Activated effector memory CD4-positive, alpha-beta T cell treated with anti-CD3 and anti-CD28 coated beads, Interleukin-2, amount 50 U/mL, for 16 hours (primary cell): ENCODE results near the gene SPOCK3.
"Not testable (repeated sequence)": the region's sequence is repeated elsewhere in the genome, so short reads cannot be mapped to it uniquely, and the experiment has no call there.

Experiments
- DNase-seq: peaks from one replicate; pipeline ENCODE4 v3.0.0-alpha.2; 2020

Gene SPOCK3

DNA sequence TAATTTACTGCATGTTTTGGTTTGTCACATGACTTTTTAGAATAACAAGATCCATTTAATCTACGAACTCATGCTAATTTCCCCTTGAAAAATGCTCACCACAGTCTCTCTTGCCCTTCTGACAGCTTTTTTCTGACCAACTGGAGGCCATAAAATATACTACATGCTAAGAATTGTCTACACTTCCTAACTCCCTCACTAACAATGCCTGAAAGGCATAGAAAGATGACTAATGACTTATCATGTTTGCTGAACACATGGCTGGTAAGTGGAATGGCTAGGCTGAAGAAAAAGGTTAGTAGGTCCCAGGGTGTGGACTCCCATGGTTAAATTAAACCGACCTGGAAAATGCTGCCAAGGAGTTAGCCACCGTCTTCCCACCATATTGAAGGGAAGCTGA lies 309.9 kb downstream of the SPOCK3 start:
- DNase-seq: no peak

DNA sequence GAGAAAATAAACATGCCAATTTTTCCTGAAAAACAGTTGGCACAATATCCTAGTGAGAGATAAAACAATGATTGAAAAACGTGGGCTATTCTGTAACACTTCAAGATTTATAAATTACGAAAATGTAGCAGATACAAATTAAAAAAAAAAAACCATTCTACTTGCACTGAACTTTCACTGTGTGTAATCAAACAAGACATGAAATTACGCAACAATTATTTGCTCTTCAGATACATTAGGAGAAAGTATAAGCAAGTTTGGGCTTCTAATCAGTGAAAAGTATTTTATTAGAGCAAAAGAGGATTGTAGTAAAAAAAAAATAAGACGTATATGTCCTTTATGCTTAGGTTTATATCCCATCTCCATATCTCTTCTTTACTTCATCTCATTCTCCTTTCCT lies 320.4 kb downstream of the SPOCK3 start:
- DNase-seq: no peak

DNA sequence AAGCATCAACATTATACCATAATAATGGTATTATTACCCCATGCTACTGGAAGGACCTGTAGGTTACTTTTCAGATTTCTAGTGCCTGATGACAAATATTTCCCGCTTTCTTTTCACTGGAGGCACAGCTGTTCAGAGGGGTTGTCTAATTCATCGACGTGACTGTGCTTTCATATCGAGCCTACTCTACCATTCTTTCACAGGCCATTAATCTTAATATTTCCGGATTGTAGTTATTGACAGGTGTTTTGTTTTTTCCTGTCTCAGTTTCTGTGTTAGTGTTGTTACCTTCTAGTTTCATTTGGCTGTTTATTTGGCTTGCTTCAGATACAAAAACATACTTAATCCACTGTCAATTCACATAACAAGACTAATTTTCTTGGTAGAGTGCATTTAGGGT lies 330.9 kb downstream of the SPOCK3 start:
- DNase-seq: no peak

DNA sequence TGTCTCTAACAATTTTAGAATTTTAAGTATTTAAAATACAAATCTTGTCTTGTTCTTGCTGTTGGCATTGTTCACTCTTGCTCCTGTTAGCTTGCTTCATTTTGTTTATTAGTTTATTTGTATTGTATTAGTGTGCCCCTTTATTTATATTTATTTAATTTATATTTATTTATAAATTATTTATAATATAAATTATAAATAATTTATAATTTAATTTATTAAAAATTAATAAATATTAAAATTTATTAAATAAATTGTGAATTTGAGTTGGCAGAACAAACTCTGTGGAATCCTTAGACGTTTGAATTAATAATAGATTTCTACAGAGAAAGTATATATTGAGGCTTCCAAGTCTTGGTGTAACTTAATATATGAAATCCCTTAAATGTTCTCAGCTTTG lies 331.4 kb downstream of the SPOCK3 start:
- DNase-seq: no peak

GRCh38 chr4:166896254-166896653 lies 338.0 kb downstream of the SPOCK3 start:
- no peak for DNase-seq

DNA sequence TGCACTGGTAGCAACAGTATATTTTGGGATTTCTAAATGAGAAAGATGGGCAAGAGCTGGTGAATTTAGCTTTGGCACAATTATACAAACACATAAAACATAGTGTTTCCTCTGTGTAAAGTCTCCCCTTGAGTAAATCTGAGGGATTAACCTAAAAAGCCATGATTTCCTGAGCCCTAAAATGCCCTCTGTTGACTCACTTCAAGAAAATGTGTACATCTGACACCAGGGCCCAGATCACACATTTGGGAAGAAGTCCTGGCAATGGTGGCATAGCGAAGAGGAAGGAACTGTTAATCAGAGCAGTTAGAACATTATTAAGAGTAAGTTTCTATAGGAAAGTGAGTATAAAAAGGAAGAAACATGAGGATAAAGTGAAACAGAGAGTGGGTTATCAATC lies 338.5 kb downstream of the SPOCK3 start:
- DNase-seq: no peak

GRCh38 chr4:166887457-166887856 lies 346.8 kb downstream of the SPOCK3 start:
- DNase-seq: no peak

- no peak for DNase-seq
These were observed 347.6 kb downstream of the SPOCK3 start for GRCh38 chr4:166886718-166887117.

DNA sequence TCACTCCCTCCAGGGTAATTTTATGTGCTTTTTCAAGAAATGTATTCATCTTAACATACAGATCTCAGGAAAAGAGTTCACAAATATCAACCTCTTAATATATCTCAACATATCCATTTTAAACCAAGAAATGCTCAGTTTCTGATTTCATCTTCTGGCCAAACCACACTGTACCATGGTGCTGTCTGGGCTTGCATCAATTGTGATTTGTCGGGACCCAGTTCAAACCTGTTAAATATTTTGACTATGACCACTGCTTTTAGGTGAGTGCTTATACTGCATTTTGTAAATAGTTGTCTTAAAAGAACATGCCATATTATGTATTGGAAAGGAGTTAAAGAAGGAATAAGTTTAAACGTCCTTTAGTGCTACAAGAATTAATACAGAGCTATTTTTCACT lies 352.1 kb downstream of the SPOCK3 start:
- DNase-seq: no peak

DNA sequence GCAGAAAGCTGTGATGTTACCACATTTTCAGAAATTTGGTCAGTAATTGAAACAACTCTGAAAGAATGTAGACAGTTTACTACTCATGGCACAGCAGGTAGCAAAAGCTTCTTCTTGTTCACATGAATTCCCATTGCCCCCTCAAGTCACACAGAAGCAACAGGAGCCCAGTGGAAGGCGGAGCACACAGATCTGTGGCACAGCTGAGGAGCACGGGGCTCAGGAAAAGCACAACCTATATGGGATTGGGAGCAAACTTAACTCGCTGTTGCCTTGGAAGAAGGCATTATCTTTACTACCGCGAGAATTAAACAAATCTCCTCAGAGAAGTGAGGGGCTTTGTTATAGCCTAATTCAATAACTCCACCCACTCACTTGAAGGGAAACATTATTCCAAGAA lies 358.5 kb downstream of the SPOCK3 start:
- no peak for DNase-seq

- no peak for DNase-seq
These were observed 372.3 kb downstream of the SPOCK3 start for GRCh38 chr4:166862032-166862431.

DNA sequence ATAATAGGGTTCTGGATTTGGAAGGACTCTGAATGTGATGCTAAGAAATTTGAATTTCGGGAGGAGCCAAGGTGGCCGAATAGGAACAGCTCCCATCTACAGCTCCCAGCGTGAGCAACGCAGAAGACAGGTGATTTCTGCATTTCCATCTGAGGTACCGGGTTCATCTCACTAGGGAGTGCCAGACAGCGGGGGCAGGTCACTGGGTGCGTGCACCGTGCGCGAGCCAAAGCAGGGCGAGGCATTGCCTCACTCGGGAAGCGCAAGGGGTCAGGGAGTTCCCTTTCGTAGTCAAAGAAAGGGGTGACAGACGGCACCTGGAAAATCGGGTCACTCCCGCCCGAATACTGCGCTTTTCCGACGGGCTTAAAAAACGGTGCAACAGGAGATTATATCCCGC lies 383.9 kb downstream of the SPOCK3 start:
- not testable (repeated sequence) for DNase-seq

GRCh38 chr4:166846939-166847338 lies 387.4 kb downstream of the SPOCK3 start:
- DNase-seq: no peak

DNA sequence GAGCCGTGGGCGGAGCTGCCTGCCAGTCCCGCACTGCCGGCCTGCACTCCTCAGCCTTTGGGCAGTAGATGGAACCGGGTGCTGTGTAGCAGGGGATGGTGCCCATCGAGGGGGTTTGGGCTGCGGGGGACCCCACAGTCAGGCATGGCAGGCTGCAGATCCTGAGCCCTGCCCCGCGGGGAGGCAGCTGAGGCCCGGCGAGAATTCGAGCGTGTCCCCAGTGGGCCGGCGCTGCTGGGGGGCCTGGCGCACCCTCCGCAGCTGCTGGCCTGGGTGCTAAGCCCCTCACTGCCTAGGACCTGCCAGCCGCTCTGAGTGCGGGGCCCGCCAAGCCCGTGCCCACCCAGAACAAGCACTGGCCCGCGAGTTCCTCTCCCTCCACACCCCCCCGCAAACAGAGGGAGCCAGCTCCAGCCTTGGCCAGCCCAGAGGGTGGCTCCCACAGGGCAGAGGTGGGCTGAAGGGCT lies 391.5 kb downstream of the SPOCK3 start:
- DNase-seq: no peak

GRCh38 chr4:166839615-166840251 lies 394.6 kb downstream of the SPOCK3 start:
- no peak for DNase-seq

DNA sequence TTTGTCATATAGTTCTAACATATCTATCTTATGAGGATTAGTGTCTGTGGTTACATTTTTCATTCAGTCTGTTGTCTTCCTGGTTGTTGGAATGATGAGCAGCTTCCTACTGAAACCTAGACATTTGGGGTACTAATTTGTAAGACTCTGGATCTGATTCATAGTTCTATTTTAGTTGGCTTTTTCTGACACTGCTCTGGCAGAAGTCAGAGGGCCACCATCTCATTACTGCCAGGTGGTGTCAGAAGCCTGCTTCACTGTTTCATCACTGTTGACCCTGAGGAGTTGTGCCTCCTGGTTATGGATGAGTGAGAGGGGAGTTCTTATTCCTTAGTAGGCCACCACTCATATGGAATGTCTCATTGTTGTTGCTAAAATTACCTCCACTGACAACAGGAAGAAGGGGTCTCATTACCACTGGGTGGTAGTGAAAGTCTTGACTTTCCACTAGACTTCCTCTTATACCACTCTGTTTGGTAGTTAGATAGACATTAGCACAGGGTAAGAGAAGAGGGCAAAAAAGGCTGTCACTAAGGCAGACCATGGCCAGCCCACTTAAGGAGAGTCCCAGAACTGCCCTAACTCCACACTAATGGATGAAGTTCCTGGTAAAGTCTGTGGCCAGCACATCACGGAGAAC lies 395.2 kb downstream of the SPOCK3 start:
- no peak for DNase-seq

- no peak for DNase-seq
These were observed 397.4 kb downstream of the SPOCK3 start for GRCh38 chr4:166836865-166837264.

GRCh38 chr4:166827629-166828028 lies 406.7 kb downstream of the SPOCK3 start:
- no peak for DNase-seq

DNA sequence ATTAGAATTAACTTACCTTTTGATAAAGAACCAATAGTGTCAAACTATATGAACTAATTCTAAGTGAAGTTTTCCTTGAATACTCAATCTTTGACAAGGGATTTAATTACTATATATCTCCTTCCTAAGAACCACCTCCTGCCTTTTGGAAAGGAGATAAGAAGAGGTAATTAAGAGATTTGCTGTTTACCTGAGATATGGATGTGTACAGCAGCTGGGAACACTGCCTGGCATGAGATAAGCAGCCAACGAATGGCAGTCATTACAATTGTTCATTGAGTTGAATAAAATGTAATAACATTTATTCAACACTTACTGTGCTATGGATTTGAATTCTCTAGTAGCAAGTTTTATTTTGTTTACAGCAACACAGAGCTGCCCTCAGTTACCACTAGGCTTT lies 407.1 kb downstream of the SPOCK3 start:
- DNase-seq: no peak

GRCh38 chr4:166823848-166824247 lies 410.4 kb downstream of the SPOCK3 start:
- no peak for DNase-seq

DNA sequence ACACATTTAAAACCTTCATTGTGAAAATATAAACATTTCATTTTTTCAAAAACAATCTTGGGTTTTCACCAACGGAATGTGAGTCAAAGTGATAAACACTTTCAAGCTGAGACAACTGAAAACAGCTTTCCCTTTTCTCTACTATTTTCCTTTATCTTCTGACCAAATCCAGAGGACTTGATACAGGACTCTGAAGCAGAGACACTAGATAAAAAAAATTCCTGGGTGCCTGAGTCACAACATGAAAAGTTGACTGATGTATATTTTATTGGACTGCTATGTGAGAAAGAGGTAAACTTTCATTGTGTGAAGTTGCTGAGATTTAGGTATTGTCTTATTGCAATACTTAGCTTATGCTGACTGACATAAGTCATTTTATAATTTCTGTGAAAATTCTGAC lies 411.2 kb downstream of the SPOCK3 start:
- no peak for DNase-seq

DNA sequence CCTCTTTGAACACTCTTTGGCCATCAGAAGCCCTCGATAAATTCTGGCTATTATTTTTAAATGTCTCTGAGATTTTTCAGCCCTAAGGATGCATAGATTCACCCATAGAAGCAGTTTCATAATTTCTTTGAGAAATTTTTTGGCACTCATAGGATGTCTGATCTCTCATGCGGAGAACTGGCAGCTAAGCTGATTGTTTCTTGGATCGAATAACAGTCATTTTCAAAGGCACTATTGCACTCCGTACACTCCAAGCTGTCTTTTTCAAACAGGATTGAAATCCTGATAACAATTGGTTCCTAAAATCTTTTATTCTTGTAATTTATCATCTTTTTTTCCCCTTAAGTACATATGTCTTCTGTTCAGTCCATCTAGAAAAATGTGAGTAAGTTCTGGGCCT lies 411.9 kb downstream of the SPOCK3 start:
- DNase-seq: no peak

- DNase-seq: no peak
These were observed 417.4 kb downstream of the SPOCK3 start for GRCh38 chr4:166816890-166817289.

DNA sequence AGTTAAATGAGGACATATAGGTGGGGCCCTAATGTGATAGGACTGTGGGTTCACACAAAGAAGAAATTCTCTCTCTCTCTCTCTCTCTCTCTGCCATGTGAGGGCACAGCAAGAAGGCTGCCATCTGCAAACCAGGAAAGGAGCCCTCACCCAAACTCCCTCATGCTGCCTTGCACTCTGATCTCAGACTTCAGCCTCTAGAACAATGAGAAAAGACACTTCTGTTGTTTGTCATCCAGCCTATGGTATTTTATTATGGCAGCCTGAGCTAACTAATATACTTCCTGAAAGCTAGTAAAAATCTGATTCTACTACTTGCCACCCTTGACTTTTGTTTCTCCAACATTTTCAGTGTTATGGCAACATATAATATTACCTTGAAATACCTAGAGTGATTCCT lies 425.9 kb downstream of the SPOCK3 start:
- no peak for DNase-seq

DNA sequence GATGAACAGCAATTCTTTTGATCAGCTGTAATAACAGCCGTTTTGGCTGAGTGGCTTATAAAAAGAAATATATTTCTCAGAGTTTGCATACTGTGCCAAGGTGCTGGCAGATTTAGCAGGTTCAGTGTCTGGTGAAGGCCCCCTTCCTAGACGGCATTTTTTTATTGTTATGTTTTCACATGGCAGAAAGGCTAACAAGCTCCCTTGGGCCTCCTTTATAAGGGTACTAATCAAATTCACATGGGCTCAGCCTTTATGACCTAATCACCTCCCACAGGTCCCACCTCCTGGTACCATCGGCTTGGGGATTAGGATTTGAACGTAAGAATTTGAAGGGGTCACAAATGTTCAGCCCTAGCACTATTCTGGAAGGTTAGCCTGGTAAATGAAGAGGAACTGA lies 431.9 kb downstream of the SPOCK3 start:
- no peak for DNase-seq
